Left kidney (tissue), 2 donors: ENCODE results near the gene IPO9. TPM values are rescaled to one million over a fixed set of nuclear protein-coding genes. Genes with fewer than 3 reads are reported as not detected.

Source experiments
- DNase-seq: peaks from one replicate; pipeline ENCODE4 v3.0.0-alpha.2; 2013
- polyA plus RNA-seq: library from polyadenylated mRNA; unstranded; fragments of 120-200 nt; gene quantifications from one replicate; pipeline ENCODE4 v1.2.1, GENCODE V29; 2013; ENCODE audit not compliant: insufficient read length

IPO9 gene
- polyA plus RNA-seq, 1 donor: 90.2 TPM

DNA sequence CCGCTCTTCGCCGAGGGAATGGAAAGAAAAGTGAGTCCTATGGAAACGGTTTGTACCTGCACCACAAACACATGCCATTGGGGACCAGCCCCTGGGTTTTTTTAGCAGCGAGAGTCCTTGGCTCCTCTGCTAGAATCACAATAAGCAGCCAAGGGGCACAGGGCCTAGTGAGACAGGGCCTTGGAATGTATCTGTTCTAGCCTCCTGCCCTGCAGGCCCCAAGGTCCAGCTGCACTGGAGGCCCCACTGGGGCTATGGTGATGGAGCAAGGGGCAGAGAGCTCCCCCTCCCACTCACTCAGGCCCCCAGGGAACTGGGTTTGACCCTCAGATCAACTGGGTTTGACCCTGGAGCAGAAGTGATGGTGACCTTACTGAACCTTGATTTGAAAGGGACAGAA, 74.2 kb downstream of the IPO9 start:
- no peak for DNase-seq

DNA sequence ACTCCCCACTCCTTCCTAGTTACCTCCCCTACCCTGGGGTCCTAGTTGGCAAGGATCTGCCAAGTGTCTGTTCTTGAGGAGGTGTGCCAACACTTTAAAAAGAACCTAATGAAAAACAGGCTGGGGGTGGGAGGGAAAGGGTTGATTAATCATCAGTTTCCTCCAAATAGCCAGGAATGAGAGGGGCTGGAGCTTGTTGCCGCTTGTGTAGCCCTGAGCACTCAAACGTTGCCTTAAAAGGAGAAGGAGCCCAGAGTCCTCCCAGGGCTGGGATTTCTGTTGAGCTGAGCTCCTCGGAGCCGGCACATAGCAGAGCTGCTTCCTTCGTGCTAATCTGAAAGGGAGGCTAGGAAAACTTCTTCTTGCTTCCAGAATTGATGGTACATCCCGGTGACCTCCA, 75.6 kb downstream of the IPO9 start:
- peak; percentile 68 for DNase-seq

DNA sequence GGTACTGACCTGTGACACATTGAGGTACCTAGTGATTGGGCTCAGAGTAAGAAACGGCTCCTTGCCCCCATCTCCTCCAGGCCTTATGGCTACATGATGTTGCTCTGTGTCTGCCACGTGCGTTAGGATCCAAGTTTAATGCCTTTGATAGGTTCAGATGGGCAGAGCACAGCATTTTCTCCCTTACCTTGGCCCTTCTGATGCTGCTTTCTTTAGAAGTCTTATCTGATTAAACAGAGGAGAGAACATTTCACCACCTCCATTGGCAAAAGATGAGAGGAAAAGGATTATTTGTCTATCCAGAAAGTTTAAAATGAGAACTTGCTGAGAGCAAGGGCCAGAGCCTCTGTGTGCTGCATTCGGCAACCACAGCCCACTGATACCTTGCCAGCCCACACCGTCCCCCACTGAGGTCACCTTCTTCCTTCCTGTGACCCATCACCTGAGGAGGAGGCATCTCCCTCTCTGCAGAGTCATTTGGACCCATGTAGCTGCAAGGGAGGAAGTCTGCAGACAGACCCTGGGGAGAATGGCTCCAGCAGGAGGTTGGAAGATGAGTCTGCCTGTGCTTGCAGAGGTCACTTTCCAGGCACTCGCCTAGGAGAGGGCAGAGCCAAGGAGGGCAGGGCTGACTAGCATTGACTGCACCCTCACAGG, 76.4 kb downstream of the IPO9 start:
- DNase-seq: no peak

DNA sequence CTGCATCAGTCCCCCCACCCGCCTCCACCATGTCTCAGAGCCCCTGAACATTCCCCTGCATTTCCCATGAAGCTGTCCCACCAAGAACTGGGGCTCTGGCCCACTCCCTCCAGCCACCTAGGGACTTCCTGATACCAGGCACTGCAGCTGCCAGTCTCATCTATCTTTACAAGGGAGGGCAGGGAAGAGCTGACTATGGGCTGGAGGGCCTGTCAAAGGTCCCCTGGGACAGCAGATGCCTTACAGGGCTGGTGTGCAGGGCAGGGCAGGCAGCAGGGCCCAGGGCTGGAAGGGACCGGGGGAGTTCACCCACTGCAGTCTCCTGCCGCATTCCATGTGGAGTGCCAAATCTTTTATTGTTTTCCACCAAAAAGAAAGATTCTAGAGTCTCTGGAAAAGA, 77.4 kb downstream of the IPO9 start:
- no peak for DNase-seq

DNA sequence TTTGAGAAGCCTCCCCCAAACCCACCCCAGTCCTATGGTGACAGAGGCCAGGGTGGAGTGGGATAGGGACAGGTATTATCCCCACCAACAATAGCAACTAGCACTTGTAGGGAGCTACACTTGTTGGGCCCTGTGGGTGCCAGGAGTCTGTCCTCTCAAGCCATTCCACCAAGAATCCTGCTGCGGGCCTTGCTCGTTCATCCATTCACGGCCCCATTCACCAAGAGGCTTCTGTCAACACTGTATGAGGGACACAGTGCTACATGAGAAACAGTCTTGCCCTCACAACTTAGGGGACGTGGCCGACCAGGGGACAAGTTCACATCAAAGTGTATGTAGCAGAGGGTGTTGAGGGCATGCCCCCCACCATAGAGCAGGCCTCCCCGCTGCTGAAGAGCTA, 78.7 kb downstream of the IPO9 start:
- DNase-seq: no peak

DNA sequence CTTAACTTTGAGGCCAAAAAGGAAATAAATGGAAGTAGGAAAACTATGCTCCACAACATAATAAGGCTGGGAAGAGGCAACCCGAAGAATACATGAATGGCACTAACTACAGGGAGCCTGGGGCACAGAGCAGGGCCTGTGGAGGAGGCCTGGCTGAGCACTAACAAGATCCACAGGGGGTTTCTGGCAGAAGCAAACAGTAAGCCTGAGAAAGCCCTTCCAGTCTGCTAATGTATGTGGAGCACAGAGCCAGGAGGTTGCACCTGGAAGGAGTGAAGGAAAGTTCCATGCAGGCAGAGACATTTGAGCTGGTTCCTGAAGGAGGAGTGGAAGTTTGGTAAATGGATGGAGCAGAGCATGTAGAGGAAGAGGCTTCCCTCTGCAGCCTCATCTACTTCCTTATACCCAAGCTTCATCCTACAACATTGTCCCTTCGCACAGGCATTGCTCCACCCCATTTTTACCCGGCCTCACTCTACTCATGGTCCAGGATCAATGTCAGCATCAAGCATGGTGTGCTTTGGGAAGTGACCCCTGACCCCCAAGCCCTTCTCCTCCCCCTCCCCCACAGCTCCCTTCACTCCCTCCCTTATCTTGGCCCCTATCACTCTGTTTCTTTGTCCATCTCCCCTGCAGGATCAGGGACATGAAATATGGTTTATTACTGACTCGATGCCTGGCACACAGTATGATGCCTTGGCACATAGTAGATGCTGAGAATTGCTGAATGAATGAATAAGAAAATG, 83.0 kb downstream of the IPO9 start:
- no peak for DNase-seq

DNA sequence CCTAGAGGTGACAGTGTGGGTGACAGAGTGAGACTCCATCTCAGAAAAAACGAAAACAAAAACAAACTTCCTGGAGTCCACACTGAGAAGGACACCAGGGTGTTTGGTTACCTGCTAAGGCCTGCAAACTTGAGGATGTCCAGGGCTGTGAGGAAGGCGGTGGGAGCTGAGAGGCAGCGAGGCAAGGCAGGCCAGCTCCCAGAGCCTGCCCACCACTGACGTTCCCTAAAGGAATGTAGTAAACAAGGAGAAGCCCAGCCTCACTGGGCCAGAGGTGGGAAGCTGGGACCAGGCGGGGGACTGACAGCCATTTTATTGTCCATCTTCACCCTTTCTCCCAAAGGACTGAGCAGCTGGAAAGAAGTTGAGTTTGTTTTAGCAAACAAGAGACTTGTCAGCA, 83.9 kb downstream of the IPO9 start:
- peak; percentile 54 for DNase-seq

DNA sequence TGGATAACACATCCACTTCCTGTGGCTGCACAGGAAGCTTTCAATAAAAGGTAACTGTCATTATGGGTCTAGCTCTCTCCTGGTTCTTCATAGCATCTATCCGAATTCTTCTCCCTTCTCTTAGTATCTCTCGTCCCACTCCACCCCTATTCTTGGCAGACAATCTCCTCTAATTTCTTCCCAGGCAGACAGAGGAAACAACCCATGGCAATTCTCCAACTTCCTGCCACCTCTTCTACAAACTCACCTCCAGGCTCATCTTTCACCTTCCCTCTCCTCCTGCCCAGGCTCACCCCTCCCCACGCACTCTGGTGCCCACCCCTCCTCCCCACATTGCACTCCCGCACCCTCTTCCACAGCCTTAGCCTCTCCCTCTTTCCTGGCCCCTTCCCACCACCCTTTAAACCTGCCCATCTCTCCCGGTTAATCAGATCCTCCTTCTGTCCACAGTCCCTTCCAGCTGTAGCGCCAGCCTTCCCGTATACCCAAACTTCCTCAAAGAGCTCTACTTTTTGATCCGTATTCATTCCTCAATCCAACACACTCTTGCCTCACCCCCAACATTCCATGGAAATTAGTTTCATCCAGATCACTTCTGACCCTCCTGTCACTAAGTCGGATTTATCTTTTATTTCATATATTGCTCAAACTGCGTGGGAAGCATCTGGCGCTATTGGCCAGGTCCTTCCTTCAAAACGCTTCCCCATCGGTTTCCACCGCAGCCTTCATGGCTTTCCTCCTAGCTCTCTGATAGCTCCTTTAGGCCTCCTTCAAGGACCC, 85.7 kb downstream of the IPO9 start:
- DNase-seq: no peak

DNA sequence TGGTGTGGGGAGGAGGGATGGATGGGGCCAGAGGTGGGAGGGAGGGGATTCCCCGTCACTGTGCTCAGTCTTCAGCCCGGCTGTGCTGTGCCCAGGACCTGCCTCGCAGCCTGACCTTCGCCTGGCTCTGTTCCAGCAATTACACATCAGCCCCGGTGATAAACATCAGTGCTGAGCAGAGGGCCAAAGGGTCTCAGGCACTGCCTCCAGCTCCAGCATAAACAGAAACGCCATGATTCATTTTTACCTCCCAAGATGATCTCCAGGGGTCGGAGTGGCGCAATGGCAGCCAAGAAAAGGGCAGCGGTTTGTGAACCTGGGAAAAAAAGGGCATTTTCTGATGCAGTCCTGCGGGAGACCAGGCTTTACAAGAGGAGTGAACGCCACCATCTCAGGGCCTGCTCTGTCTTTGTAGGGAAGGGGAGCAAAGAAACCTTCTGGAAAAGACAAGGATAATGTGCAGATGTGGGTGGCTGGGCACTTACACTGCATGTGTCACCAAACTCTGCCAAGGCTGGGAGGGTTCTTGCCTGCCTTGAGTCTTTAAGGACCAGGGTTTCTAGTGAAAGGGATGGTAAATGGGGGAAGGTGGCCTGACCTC, 87.8 kb downstream of the IPO9 start:
- peak; percentile 79 for DNase-seq

DNA sequence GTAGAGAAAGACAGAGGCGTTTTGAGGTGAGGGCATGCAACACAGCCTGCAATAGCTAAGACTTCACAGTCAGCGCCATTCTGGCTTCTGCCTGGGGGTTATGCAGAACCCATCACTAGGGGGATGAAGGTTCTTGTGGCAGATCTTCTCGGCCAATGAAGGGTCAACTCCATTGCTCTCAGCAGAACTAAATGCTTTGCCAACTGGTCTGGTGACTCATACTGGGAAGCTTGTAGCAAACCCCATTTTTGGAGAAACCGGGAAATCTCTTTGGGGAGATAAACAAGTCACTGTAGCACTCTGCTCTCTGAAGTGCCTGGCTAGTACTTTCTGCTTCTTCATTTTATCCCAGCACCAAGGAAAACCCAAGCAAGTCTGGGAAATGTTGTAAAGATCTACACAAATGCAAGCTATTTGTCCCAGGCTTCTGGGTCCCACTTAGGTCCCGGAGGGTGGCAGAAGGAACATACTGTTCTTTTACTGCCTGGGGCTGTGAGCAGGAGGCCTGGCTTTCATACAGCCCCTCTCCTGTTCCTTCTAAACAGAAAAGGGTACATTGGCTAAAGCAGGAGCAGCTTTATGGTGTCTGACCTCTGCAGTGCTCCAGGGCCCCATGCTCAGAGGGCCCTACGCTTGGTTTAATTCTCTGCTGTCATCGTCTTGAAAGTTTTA, 88.5 kb downstream of the IPO9 start:
- DNase-seq: no peak

DNA sequence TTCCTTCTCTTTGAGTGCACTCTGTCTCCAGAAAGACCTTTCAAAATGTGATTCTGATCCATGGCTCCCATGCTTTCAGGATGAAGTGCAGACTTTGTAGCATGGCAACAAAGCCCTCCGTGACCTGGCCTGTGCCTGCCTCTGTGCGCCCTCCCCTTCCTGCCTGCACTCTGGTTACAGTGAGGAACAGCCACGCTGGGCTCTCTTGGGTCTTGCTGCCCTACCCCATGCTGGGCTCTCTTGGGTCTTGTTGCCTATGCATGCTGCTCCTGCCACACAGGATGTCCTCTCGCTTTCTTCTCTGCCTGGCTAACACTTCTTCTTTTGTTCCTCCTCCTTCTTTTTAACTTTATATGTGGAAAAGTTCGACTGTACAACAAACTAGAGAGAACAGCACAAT, 89.4 kb downstream of the IPO9 start:
- no peak for DNase-seq

DNA sequence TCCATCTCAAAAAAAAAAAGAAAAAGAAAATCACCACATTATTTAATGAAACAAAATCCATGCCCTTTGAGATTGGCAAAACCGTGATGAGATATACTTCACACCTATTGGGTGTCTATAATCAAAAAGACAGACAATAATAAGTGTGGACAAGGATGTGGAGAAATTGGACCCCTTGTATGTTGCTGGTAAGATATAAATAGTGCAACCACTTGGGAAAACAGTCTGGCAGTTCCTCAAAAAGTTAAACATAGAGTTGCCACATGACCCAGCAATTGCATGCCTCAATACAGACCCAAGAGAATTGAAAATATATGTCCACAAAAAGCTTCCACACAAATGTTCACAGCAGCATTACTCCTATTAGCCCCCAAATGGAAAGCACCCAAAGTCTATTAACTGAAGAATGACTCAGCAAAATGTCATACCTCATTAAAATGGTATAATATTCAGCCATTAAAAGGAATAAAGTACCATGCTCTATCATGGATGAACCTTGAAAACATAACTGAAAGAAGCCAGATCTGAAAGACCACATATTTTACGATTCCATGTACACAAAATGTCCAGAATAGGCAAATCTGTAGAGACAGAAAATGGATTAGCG, 93.1 kb downstream of the IPO9 start:
- DNase-seq: no peak

DNA sequence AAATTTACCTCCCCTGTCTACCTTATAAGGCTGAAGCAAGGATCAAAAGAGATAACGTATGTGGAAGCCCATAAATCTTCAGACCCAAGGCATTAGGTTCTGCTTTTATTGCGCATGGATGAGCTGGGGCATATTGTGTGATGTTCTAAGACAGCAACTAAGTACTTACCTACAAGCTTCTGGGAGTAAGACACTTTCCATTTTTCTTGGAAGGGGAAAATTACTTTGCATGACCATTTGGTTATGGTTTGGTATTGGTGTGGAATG, 96.3 kb downstream of the IPO9 start:
- DNase-seq: no peak

DNA sequence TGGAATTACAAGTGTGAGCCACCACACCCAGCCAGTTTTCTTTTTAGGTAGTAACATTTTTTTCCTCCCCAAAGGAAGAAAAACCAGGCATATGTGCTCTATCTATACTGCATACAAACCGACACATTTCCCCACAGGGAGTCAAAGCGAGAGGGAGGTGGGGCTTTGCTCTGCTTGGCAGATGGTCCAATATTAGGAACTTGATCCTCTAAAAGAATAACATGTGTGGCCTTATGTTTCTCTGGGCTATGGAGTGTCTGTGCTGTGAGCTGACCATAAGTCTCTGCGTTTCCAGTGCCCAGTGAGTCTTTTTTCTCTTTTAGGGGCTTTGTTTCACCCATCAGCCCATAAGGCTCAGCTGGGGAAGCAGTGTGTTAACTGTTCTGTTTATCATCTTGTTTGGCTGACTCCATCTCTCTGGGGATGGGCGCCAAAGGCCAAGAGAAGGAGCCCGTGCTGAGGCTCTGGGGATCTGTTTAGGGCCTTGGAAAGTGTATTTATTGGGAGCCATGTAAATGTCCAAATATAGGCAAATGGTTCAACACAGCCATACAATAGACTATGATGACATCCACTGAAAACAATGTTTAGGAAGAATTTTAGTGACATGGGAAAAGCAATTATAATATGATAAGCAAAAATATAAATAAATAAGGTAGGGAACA, 97.2 kb downstream of the IPO9 start:
- no peak for DNase-seq

DNA sequence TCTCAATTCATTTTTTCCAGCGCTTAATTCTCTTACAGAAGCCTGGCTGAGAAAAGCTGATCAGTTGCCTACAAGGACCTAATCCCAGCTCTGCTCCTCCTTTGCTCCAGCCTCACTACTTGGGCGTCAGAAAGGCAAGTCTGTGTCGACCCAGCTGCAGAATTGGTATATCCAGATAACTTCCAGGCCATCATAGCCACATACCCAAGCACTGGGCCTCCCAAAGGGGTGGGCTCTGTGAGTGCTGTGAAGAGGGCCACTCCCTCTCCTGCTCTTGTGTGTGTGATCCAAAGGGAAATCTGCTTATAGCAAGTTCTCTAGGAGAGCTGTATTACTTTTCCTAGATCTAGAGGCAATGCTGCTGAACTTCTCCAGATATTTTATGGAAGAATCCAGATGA, 99.3 kb downstream of the IPO9 start:
- DNase-seq: no peak

DNA sequence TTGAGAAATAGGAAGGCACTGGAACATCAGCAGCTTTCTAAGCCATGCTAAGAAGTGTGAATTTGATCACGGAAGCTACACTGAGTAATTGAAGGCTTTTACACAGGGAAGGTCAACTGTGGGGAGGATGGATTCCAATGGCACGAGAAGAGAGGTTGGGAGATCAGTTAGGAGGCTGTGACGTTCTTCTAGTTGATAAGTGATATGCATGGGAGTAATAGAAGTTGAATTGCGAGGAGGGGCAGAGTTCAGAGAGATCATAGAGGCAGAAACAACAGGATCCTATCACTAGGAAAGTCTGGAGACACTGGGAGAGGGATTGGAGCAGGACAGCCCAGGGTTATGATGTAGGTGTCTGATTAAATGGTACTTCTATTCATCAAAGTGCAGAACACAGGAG, 101.2 kb downstream of the IPO9 start:
- DNase-seq: no peak

DNA sequence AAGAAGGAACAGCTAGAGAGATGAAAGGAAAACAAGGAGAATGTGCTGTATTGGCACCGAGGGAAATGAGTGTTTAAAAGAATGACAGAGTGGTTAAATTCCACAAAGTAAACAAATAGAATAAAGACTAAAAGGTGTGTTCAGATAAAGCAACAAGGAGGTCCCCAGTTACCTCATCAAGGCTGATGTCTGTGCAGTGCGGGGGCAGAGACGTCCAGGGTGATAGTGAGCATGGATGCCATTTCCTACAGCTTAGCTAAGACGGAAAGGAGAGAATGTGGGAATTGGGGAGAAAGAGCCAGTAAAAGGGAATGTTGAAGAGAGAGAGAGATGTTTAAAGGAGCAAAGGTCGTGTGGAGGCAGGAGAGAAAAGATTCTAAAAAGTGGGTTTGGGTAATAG, 101.8 kb downstream of the IPO9 start:
- no peak for DNase-seq
